Activated T-cell treated with anti-CD3 and anti-CD28 coated beads, Interleukin-2, amount 50 U/mL, for 24 hours (primary cell): ENCODE results near the gene STK32B.
"Not testable (repeated sequence)": the region's sequence is repeated elsewhere in the genome, so short reads cannot be mapped to it uniquely, and the experiment has no call there.

ENCODE experiments used
- DNase-seq: peaks from one replicate; pipeline ENCODE4 v3.0.0-alpha.2; 2020
- H3K27ac Mint-ChIP-seq: 2 replicates; pipeline ENCODE4 v1.8.0; 2020; ENCODE audit warnings: mild to moderate bottlenecking, mixed read lengths
- H3K27me3 Mint-ChIP-seq: 2 replicates; pipeline ENCODE4 v1.8.0; 2020; ENCODE audit warnings: mixed read lengths
- H3K36me3 Mint-ChIP-seq: 2 replicates; pipeline ENCODE4 v1.8.0; 2020; ENCODE audit warnings: low read depth, mixed read lengths
- H3K4me1 Mint-ChIP-seq: 2 replicates; pipeline ENCODE4 v1.8.0; 2020; ENCODE audit warnings: low read depth, mixed read lengths
- H3K4me3 Mint-ChIP-seq: 2 replicates; pipeline ENCODE4 v1.8.0; 2020; ENCODE audit warnings: mild to moderate bottlenecking, moderate library complexity, mixed read lengths
- H3K9me3 Mint-ChIP-seq: 2 replicates; pipeline ENCODE4 v1.8.0; 2020; ENCODE audit warnings: mixed read lengths

The STK32B gene

GRCh38 chr4:5218376-5219069 is 167.2 kb downstream of the STK32B start:
- Mint-ChIP-seq H3K36me3 (no peaks in the 10 kb centered on the region), H3K4me1 (no peaks in the 10 kb centered on the region), H3K27me3 (no peaks in the 10 kb centered on the region), H3K27ac (no peak overlapping the region), H3K9me3 (peaks cover 27% of the 10 kb centered on the region), H3K4me3 (no peak overlapping the region)
- no peak for DNase-seq

- no peaks in the 10 kb centered on the region for H3K36me3 Mint-ChIP-seq
- no peaks in the 10 kb centered on the region for H3K4me1 Mint-ChIP-seq
- H3K27ac Mint-ChIP-seq = no peak overlapping the region
- no peak overlapping the region for H3K4me3 Mint-ChIP-seq
- H3K9me3 Mint-ChIP-seq = peaks cover 27% of the 10 kb centered on the region
- H3K27me3 Mint-ChIP-seq = no peaks in the 10 kb centered on the region
- DNase-seq = no peak
Measured at GRCh38 chr4:5220028-5220427, 168.7 kb downstream of the STK32B start.

- DNase-seq = no peak
- peaks cover 27% of the 10 kb centered on the region for H3K9me3 Mint-ChIP-seq
- H3K27me3 Mint-ChIP-seq = no peaks in the 10 kb centered on the region
- no peak overlapping the region for H3K27ac Mint-ChIP-seq
- H3K36me3 Mint-ChIP-seq = no peaks in the 10 kb centered on the region
- no peaks in the 10 kb centered on the region for H3K4me1 Mint-ChIP-seq
- H3K4me3 Mint-ChIP-seq = no peak overlapping the region
Measured at GRCh38 chr4:5222047-5222446, 170.8 kb downstream of the STK32B start.

- no peak for DNase-seq
- Mint-ChIP-seq H3K4me3 (no peak overlapping the region), H3K27ac (no peak overlapping the region), H3K9me3 (peaks cover 27% of the 10 kb centered on the region), H3K36me3 (no peaks in the 10 kb centered on the region), H3K4me1 (no peaks in the 10 kb centered on the region), H3K27me3 (no peaks in the 10 kb centered on the region)
Measured at GRCh38 chr4:5222951-5223350, 171.7 kb downstream of the STK32B start.

GRCh38 chr4:5224340-5224739 is 173.1 kb downstream of the STK32B start:
- H3K9me3 Mint-ChIP-seq = peaks cover 27% of the 10 kb centered on the region
- no peak overlapping the region for H3K27ac Mint-ChIP-seq
- no peak overlapping the region for H3K4me3 Mint-ChIP-seq
- no peaks in the 10 kb centered on the region for H3K36me3 Mint-ChIP-seq
- DNase-seq = no peak
- no peaks in the 10 kb centered on the region for H3K4me1 Mint-ChIP-seq
- H3K27me3 Mint-ChIP-seq = no peaks in the 10 kb centered on the region

- no peaks in the 10 kb centered on the region for H3K9me3 Mint-ChIP-seq
- no peak overlapping the region for H3K27ac Mint-ChIP-seq
- H3K27me3 Mint-ChIP-seq = no peaks in the 10 kb centered on the region
- DNase-seq = no peak
- no peak overlapping the region for H3K4me3 Mint-ChIP-seq
- H3K4me1 Mint-ChIP-seq = no peaks in the 10 kb centered on the region
- no peaks in the 10 kb centered on the region for H3K36me3 Mint-ChIP-seq
Measured at GRCh38 chr4:5232549-5232948, 181.3 kb downstream of the STK32B start.

- H3K4me3 Mint-ChIP-seq = no peak overlapping the region
- no peak overlapping the region for H3K27ac Mint-ChIP-seq
- H3K4me1 Mint-ChIP-seq = no peaks in the 10 kb centered on the region
- no peaks in the 10 kb centered on the region for H3K36me3 Mint-ChIP-seq
- no peak for DNase-seq
- H3K27me3 Mint-ChIP-seq = no peaks in the 10 kb centered on the region
- H3K9me3 Mint-ChIP-seq = no peaks in the 10 kb centered on the region
Measured at GRCh38 chr4:5237086-5237660, 185.9 kb downstream of the STK32B start.

GRCh38 chr4:5238173-5238572 is 186.9 kb downstream of the STK32B start:
- Mint-ChIP-seq H3K4me3 (no peak overlapping the region), H3K36me3 (no peaks in the 10 kb centered on the region), H3K4me1 (no peaks in the 10 kb centered on the region), H3K27ac (no peak overlapping the region), H3K27me3 (no peaks in the 10 kb centered on the region), H3K9me3 (no peaks in the 10 kb centered on the region)
- DNase-seq = no peak

- H3K4me3 Mint-ChIP-seq, DNase-seq, H3K27ac Mint-ChIP-seq, H3K36me3 Mint-ChIP-seq, H3K4me1 Mint-ChIP-seq, H3K9me3 Mint-ChIP-seq, H3K27me3 Mint-ChIP-seq: not testable (repeated sequence)
Measured at GRCh38 chr4:5247061-5247460, 195.8 kb downstream of the STK32B start.

GRCh38 chr4:5247735-5248134 is 196.5 kb downstream of the STK32B start:
- Mint-ChIP-seq H3K4me3 (no peak overlapping the region), H3K27me3 (peaks cover 6% of the 10 kb centered on the region)

GRCh38 chr4:5249727-5250126 is 198.4 kb downstream of the STK32B start:
- peaks cover 6% of the 10 kb centered on the region for H3K4me1 Mint-ChIP-seq
- peaks cover 1% of the 10 kb centered on the region for H3K9me3 Mint-ChIP-seq
- H3K4me3 Mint-ChIP-seq = no peak overlapping the region
- DNase-seq = no peak
- H3K36me3 Mint-ChIP-seq = no peaks in the 10 kb centered on the region
- no peak overlapping the region for H3K27ac Mint-ChIP-seq
- H3K27me3 Mint-ChIP-seq = peaks cover 6% of the 10 kb centered on the region

More at GRCh38 chr4:5247735-5248134, 196.5 kb downstream of the STK32B start:
- Mint-ChIP-seq H3K4me1 (peaks cover 6% of the 10 kb centered on the region), H3K9me3 (peaks cover 1% of the 10 kb centered on the region), H3K36me3 (no peaks in the 10 kb centered on the region), H3K27ac (no peak overlapping the region)
- DNase-seq = no peak

- not testable (repeated sequence) for H3K4me1 Mint-ChIP-seq, H3K27me3 Mint-ChIP-seq, DNase-seq, H3K36me3 Mint-ChIP-seq, H3K4me3 Mint-ChIP-seq, H3K27ac Mint-ChIP-seq, H3K9me3 Mint-ChIP-seq
Measured at GRCh38 chr4:5250536-5250935, 199.3 kb downstream of the STK32B start.

- Mint-ChIP-seq H3K4me1 (no peaks in the 10 kb centered on the region), H3K36me3 (no peaks in the 10 kb centered on the region), H3K4me3 (no peak overlapping the region), H3K27ac (no peak overlapping the region), H3K27me3 (no peaks in the 10 kb centered on the region), H3K9me3 (no peaks in the 10 kb centered on the region)
- DNase-seq = no peak
Measured at GRCh38 chr4:5256421-5256820, 205.1 kb downstream of the STK32B start.

GRCh38 chr4:5257086-5257485 is 205.8 kb downstream of the STK32B start:
- Mint-ChIP-seq H3K4me1 (no peaks in the 10 kb centered on the region), H3K27ac (no peak overlapping the region), H3K9me3 (no peaks in the 10 kb centered on the region), H3K4me3 (no peak overlapping the region), H3K27me3 (no peaks in the 10 kb centered on the region), H3K36me3 (no peaks in the 10 kb centered on the region)
- DNase-seq = no peak

GRCh38 chr4:5259471-5259870 is 208.2 kb downstream of the STK32B start:
- Mint-ChIP-seq H3K27ac (no peak overlapping the region), H3K27me3 (no peaks in the 10 kb centered on the region), H3K4me3 (no peak overlapping the region), H3K4me1 (no peaks in the 10 kb centered on the region), H3K36me3 (no peaks in the 10 kb centered on the region), H3K9me3 (no peaks in the 10 kb centered on the region)
- DNase-seq = no peak
